ENCODE measurements around the gene CDK6.

CDK6 gene

DNA sequence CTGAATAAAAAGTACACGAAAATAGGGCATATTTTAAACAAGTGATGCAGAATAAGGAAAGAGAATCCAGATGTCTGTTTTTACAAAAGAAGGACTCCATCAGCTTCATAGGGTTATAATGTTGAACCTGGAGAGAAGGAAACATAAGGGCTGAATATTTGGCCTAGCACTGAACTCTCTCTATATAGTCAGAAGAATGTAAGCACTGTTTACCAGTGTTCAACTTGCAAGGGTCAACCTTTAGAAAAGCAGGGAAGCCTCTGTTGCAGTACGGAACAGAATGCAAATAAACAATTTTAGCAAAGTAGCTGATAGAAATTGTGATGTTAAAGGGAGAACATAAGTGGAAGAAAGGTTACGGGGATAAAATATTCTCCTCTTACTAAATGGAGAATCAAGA lies 16.2 kb downstream of the CDK6 start:
- Histone ChIP-seq H3K27me3 (replicated peaks) (no peaks in the 10 kb centered on the region), H3K36me3 (replicated peaks) (no peaks in the 10 kb centered on the region), H3K4me3 (ENCODE audit: low read depth, low read length) (no peak overlapping the region), H3K27ac (no peak overlapping the region)
- no peak for TF ChIP-seq CTCF (IDR thresholded peaks at IDR 0.05; ENCODE audit: low read depth, low read length, missing control alignments)
- DNase-seq, result no peak
- in situ Hi-C loops (cut with HindIII; ENCODE audit: low pct_ligation_motif_present, low sequenced_read_pairs), result no loop called here

DNA sequence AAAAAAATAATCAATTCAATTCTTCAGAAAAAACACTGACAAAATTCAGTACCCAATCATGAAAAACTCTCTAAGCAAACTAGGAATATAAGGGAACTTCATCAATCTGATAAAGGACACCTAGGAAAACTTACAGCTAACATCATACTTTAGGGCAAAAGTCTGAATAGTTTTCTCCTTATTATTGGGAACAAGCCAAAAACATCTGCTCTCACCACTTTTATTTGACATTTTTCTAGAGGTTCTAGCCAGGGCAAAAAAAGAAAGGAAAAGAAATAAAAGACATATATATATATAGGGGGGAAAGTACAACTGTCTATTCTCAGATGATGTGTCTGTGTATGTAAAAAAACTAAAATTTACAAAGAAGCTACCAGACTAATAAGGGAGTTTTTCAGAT lies 19.0 kb downstream of the CDK6 start:
- in situ Hi-C loops (cut with HindIII; ENCODE audit: low pct_ligation_motif_present, low sequenced_read_pairs), result no loop called here
- DNase-seq, result no peak
- H3K36me3 ChIP-seq (replicated peaks), result no peaks in the 10 kb centered on the region

DNA sequence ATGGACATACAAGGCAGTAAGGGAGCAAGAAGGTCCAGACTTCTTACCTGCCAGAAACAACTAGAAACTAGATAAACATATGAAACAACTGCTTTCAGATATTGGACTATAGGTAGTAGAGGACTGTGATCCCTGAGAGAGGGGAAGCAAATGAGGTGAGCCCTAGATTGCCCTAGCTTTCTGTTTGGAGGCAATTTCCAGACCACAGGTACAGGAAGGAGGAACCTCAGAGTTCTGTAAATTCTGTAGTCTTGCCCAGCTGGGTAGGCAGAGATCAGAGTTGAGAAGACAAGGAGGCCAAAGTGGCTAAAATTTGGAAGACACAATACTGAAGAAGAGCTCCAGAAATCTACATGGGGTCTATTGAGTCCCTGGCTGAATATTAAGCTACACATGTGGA lies 21.0 kb downstream of the CDK6 start:
- DNase-seq, result no peak
- in situ Hi-C loops (cut with HindIII; ENCODE audit: low pct_ligation_motif_present, low sequenced_read_pairs), result no loop called here
- H3K27ac ChIP-seq, result no peak overlapping the region
- no peak overlapping the region for H3K4me3 ChIP-seq (ENCODE audit: low read depth, low read length)
- H3K27me3 ChIP-seq (replicated peaks), result no peaks in the 10 kb centered on the region
- no peak for TF ChIP-seq CTCF (IDR thresholded peaks at IDR 0.05; ENCODE audit: low read depth, low read length, missing control alignments)
- no peaks in the 10 kb centered on the region for H3K36me3 ChIP-seq (replicated peaks)

More for the DNA sequence above, 19.0 kb downstream of the CDK6 start:
- Histone ChIP-seq H3K4me3 (ENCODE audit: low read depth, low read length) (no peak overlapping the region), H3K27me3 (replicated peaks) (no peaks in the 10 kb centered on the region), H3K27ac (no peak overlapping the region)
- no peak for TF ChIP-seq CTCF (IDR thresholded peaks at IDR 0.05; ENCODE audit: low read depth, low read length, missing control alignments)

- Histone ChIP-seq H3K4me3 (ENCODE audit: low read depth, low read length) (no peak overlapping the region), H3K36me3 (replicated peaks) (no peaks in the 10 kb centered on the region), H3K27me3 (replicated peaks) (no peaks in the 10 kb centered on the region), H3K27ac (peak overlapping the region; percentile 56)
- no peak for DNase-seq
- in situ Hi-C loops (cut with HindIII; ENCODE audit: low pct_ligation_motif_present, low sequenced_read_pairs), result no loop called here
- no peak for TF ChIP-seq CTCF (IDR thresholded peaks at IDR 0.05; ENCODE audit: low read depth, low read length, missing control alignments)
These were observed 22.9 kb downstream of the CDK6 start for GRCh38 chr7:92813390-92814024.

- no peaks in the 10 kb centered on the region for H3K36me3 ChIP-seq (replicated peaks)
- H3K27me3 ChIP-seq (replicated peaks), result no peaks in the 10 kb centered on the region
- DNase-seq, result no peak
- TF ChIP-seq CTCF (IDR thresholded peaks at IDR 0.05; ENCODE audit: low read depth, low read length, missing control alignments), result no peak
- in situ Hi-C loops (cut with HindIII; ENCODE audit: low pct_ligation_motif_present, low sequenced_read_pairs), result no loop called here
- peak overlapping the region; percentile 95 for H3K27ac ChIP-seq
- H3K4me3 ChIP-seq (ENCODE audit: low read depth, low read length), result no peak overlapping the region
These were observed 25.2 kb downstream of the CDK6 start for GRCh38 chr7:92811158-92811557.
